ENCODE measurements around the gene PTCRA. TPM values are rescaled to one million over a fixed set of nuclear protein-coding genes. Genes with fewer than 3 reads are reported as not detected.
A peak's percentile ranks its signal among the peaks of the same experiment; 100 is the strongest.
"Not testable (repeated sequence)": the region's sequence is repeated elsewhere in the genome, so short reads cannot be mapped to it uniquely, and the experiment has no call there.

The PTCRA gene
- total RNA-seq, 6 donors from 2014 or later, result 3.3 to 10.7 (median 7.1) TPM; not detected in 2

GRCh38 chr6:42939810-42940167, 23.9 kb downstream of the PTCRA start:
- no peaks in the 10 kb centered on the region for H3K27me3 ChIP-seq
- H3K9me3 ChIP-seq, result no peaks in the 10 kb centered on the region
- H3K27ac ChIP-seq, result no peak overlapping the region
- no peak for ATAC-seq (ENCODE audit: low FRiP score in 2 of 2)
- DNase-seq, result no peak
- TF ChIP-seq POLR2A (IDR thresholded peaks at IDR 0.05), result no peak
- no peak for TF ChIP-seq EP300 (IDR thresholded peaks at IDR 0.05)
- TF ChIP-seq CTCF (IDR thresholded peaks at IDR 0.05), result no peak
- H3K4me3 ChIP-seq, result no peak overlapping the region
- peaks cover 0 to 4% (median 0%) of the 10 kb centered on the region in 4 donors for H3K4me1 ChIP-seq
- WGBS, 2 donors, result 85 to 90% methylated on average over 4 of the region's 4 CpGs
- peaks cover 10 to 79% (median 59%) of the 10 kb centered on the region in 4 donors for H3K36me3 ChIP-seq

- Histone ChIP-seq H3K27me3 (no peaks in the 10 kb centered on the region), H3K4me1 (peaks cover 0 to 4% (median 0%) of the 10 kb centered on the region in 4 donors), H3K36me3 (peaks cover 10 to 71% (median 54%) of the 10 kb centered on the region in 4 donors), H3K9me3 (no peaks in the 10 kb centered on the region), H3K27ac (no peak overlapping the region), H3K4me3 (no peak overlapping the region)
- TF ChIP-seq CTCF (IDR thresholded peaks at IDR 0.05) (no peak), POLR2AphosphoS5 (IDR thresholded peaks at IDR 0.05) (no peak), POLR2A (IDR thresholded peaks at IDR 0.05) (no peak), EP300 (IDR thresholded peaks at IDR 0.05) (no peak)
- ATAC-seq (ENCODE audit: low FRiP score in 2 of 2), result peak in 1 of 2 donors; percentile 21
- DNase-seq, result no peak
- WGBS, 2 donors, result 90 to 95% methylated on average over 4 to 6 of the region's 6 CpGs
These were observed 24.7 kb downstream of the PTCRA start for GRCh38 chr6:42940493-42941045.

- peaks cover 3 to 63% (median 46%) of the 10 kb centered on the region in 4 donors for H3K36me3 ChIP-seq
- H3K4me3 ChIP-seq; H3K27me3 ChIP-seq; H3K4me1 ChIP-seq; DNase-seq; ATAC-seq (ENCODE audit: low FRiP score in 2 of 2); H3K27ac ChIP-seq; H3K9me3 ChIP-seq: not testable (repeated sequence)
- WGBS, 2 donors, result 98 to 99% methylated on average over 5 of the region's 5 CpGs
These were observed 25.5 kb downstream of the PTCRA start for GRCh38 chr6:42941356-42941755.

GRCh38 chr6:42942444-42942843, 26.6 kb downstream of the PTCRA start:
- H3K27ac ChIP-seq, result no peak overlapping the region
- TF ChIP-seq POLR2A (IDR thresholded peaks at IDR 0.05), result no peak
- TF ChIP-seq EP300 (IDR thresholded peaks at IDR 0.05), result no peak
- H3K9me3 ChIP-seq, result no peaks in the 10 kb centered on the region
- DNase-seq (no peak), ATAC-seq (ENCODE audit: low FRiP score in 2 of 2) (no peak)
- peaks cover 0 to 52% (median 40%) of the 10 kb centered on the region in 4 donors for H3K36me3 ChIP-seq
- WGBS, 2 donors, result 79 to 88% methylated on average over 7 of the region's 7 CpGs
- H3K4me1 ChIP-seq, result peaks cover 0 to 4% (median 0%) of the 10 kb centered on the region in 4 donors
- H3K4me3 ChIP-seq, result no peak overlapping the region
- H3K27me3 ChIP-seq, result no peaks in the 10 kb centered on the region

- Histone ChIP-seq H3K27me3 (no peaks in the 10 kb centered on the region), H3K27ac (no peak overlapping the region), H3K4me1 (no peaks in the 10 kb centered on the region), H3K9me3 (no peaks in the 10 kb centered on the region), H3K4me3 (no peak overlapping the region), H3K36me3 (peaks cover 0 to 9% (median 7%) of the 10 kb centered on the region in 4 donors)
- DNase-seq (no peak), ATAC-seq (ENCODE audit: low FRiP score in 2 of 2) (no peak)
- no peak for TF ChIP-seq POLR2A (IDR thresholded peaks at IDR 0.05)
- TF ChIP-seq CTCF (IDR thresholded peaks at IDR 0.05), result no peak
- TF ChIP-seq POLR2AphosphoS5 (IDR thresholded peaks at IDR 0.05), result no peak
- TF ChIP-seq EP300 (IDR thresholded peaks at IDR 0.05), result no peak
These were observed 32.1 kb downstream of the PTCRA start for GRCh38 chr6:42947950-42948349.

GRCh38 chr6:42952389-42952788, 36.5 kb downstream of the PTCRA start:
- H3K27me3 ChIP-seq, result no peaks in the 10 kb centered on the region
- H3K4me3 ChIP-seq, result no peak overlapping the region
- no peak for TF ChIP-seq POLR2AphosphoS5 (IDR thresholded peaks at IDR 0.05)
- TF ChIP-seq CTCF (IDR thresholded peaks at IDR 0.05), result no peak
- TF ChIP-seq POLR2A (IDR thresholded peaks at IDR 0.05), result no peak
- WGBS, 2 donors, result 89 to 94% methylated on average over 4 of the region's 4 CpGs
- no peak overlapping the region for H3K27ac ChIP-seq
- DNase-seq (no peak), ATAC-seq (ENCODE audit: low FRiP score in 2 of 2) (no peak)
- H3K9me3 ChIP-seq, result no peaks in the 10 kb centered on the region
- H3K4me1 ChIP-seq, result no peaks in the 10 kb centered on the region
- H3K36me3 ChIP-seq, result no peaks in the 10 kb centered on the region

- H3K27me3 ChIP-seq; H3K9me3 ChIP-seq; H3K4me1 ChIP-seq; H3K36me3 ChIP-seq; DNase-seq; H3K4me3 ChIP-seq; ATAC-seq (ENCODE audit: low FRiP score in 2 of 2); H3K27ac ChIP-seq: not testable (repeated sequence)
- 74 to 83% methylated on average over 4 of the region's 4 CpGs for WGBS, 2 donors
These were observed 38.6 kb downstream of the PTCRA start for GRCh38 chr6:42954405-42954804.
